Activated T-cell treated with anti-CD3 and anti-CD28 coated beads, Interleukin-2, amount 50 U/mL, for 4 hours (primary cell): Measurements from ENCODE around the gene SAMMSON. TPM values are rescaled to one million over a fixed set of nuclear protein-coding genes. Genes with fewer than 3 reads are reported as not detected.

Experiments used
- ATAC-seq, 2 donors: fragments of 200-7000 bp; cut with Tn5 transposase; one replicate each; pipeline ENCODE4 v1.10.0; 2021
- DNase-seq: peaks from one replicate; pipeline ENCODE4 v3.0.0-alpha.2; 2020
- H3K27me3 Mint-ChIP-seq: one replicate; pipeline ENCODE4 v1.8.0; 2021; ENCODE audit warnings: low read depth, mixed read lengths
- H3K36me3 Mint-ChIP-seq: one replicate; pipeline ENCODE4 v1.8.0; 2022; ENCODE audit warnings: mixed read lengths; ENCODE audit not compliant: insufficient read depth
- H3K4me1 Mint-ChIP-seq: one replicate; pipeline ENCODE4 v1.8.0; 2021; ENCODE audit warnings: low read depth, mixed read lengths
- H3K4me3 Mint-ChIP-seq: one replicate; pipeline ENCODE4 v1.8.0; 2021; ENCODE audit warnings: mild to moderate bottlenecking, moderate library complexity, mixed read lengths
- H3K9me3 Mint-ChIP-seq: one replicate; pipeline ENCODE4 v1.8.0; 2021; ENCODE audit warnings: mixed read lengths
- total RNA-seq, 3 donors: library from RNA; stranded (reverse); gene quantifications; one replicate each; pipeline ENCODE4 v1.2.1, GENCODE V29; 2021

The SAMMSON gene
- not detected for total RNA-seq

- ATAC-seq (no peak), DNase-seq (no peak)
- no peaks in the 10 kb centered on the region for H3K27me3 Mint-ChIP-seq
- H3K4me1 Mint-ChIP-seq, result no peaks in the 10 kb centered on the region
- H3K36me3 Mint-ChIP-seq, result no peaks in the 10 kb centered on the region
- H3K9me3 Mint-ChIP-seq, result peaks cover 8% of the 10 kb centered on the region
- H3K4me3 Mint-ChIP-seq, result no peak within 1 kb of the TSS
Observed at GRCh38 chr3:69999140-70000027, at the start of gene SAMMSON. SAMMSON (plus strand) TSS chr3:69999733.

GRCh38 chr3:69951616-69952015 lies 47.9 kb upstream of the SAMMSON start:
- Mint-ChIP-seq H3K4me1 (no peaks in the 10 kb centered on the region), H3K36me3 (no peaks in the 10 kb centered on the region), H3K4me3 (no peak overlapping the region), H3K27me3 (peaks cover 2% of the 10 kb centered on the region), H3K9me3 (no peaks in the 10 kb centered on the region)
- ATAC-seq (no peak), DNase-seq (no peak)

- DNase-seq (no peak), ATAC-seq (no peak)
- no peaks in the 10 kb centered on the region for H3K36me3 Mint-ChIP-seq
- H3K9me3 Mint-ChIP-seq, result no peaks in the 10 kb centered on the region
- peaks cover 3% of the 10 kb centered on the region for H3K27me3 Mint-ChIP-seq
- no peaks in the 10 kb centered on the region for H3K4me1 Mint-ChIP-seq
- H3K4me3 Mint-ChIP-seq, result no peak overlapping the region
Observed at GRCh38 chr3:69959581-69959980, 40.0 kb upstream of the SAMMSON start.

GRCh38 chr3:69961706-69962439 lies 37.7 kb upstream of the SAMMSON start:
- DNase-seq, result no peak
- Mint-ChIP-seq H3K36me3 (no peaks in the 10 kb centered on the region), H3K9me3 (no peaks in the 10 kb centered on the region), H3K4me1 (no peaks in the 10 kb centered on the region), H3K4me3 (no peak overlapping the region), H3K27me3 (peaks cover 3% of the 10 kb centered on the region)
- no peak for ATAC-seq

- no peak overlapping the region for H3K4me3 Mint-ChIP-seq
- no peak for ATAC-seq
Observed at GRCh38 chr3:69963643-69964042, 35.9 kb upstream of the SAMMSON start.

GRCh38 chr3:69967156-69967555 lies 32.4 kb upstream of the SAMMSON start:
- no peaks in the 10 kb centered on the region for H3K9me3 Mint-ChIP-seq
- ATAC-seq (no peak), DNase-seq (no peak)
- H3K36me3 Mint-ChIP-seq, result no peaks in the 10 kb centered on the region
- no peaks in the 10 kb centered on the region for H3K27me3 Mint-ChIP-seq
- no peak overlapping the region for H3K4me3 Mint-ChIP-seq
- H3K4me1 Mint-ChIP-seq, result no peaks in the 10 kb centered on the region

More at GRCh38 chr3:69963643-69964042, 35.9 kb upstream of the SAMMSON start:
- Mint-ChIP-seq H3K36me3 (no peaks in the 10 kb centered on the region), H3K27me3 (no peaks in the 10 kb centered on the region), H3K9me3 (no peaks in the 10 kb centered on the region), H3K4me1 (no peaks in the 10 kb centered on the region)
- DNase-seq, result no peak

- Mint-ChIP-seq H3K27me3 (no peaks in the 10 kb centered on the region), H3K9me3 (peaks cover 7% of the 10 kb centered on the region), H3K4me3 (no peak overlapping the region), H3K4me1 (no peaks in the 10 kb centered on the region), H3K36me3 (no peaks in the 10 kb centered on the region)
- DNase-seq (no peak), ATAC-seq (no peak)
Observed at GRCh38 chr3:69970827-69971226, 28.7 kb upstream of the SAMMSON start.

GRCh38 chr3:69972672-69973071 lies 26.9 kb upstream of the SAMMSON start:
- Mint-ChIP-seq H3K36me3 (no peaks in the 10 kb centered on the region), H3K27me3 (no peaks in the 10 kb centered on the region), H3K4me1 (no peaks in the 10 kb centered on the region), H3K4me3 (no peak overlapping the region), H3K9me3 (peaks cover 8% of the 10 kb centered on the region)
- ATAC-seq (no peak), DNase-seq (no peak)

- Mint-ChIP-seq H3K36me3 (no peaks in the 10 kb centered on the region), H3K4me3 (no peak overlapping the region), H3K9me3 (peaks cover 24% of the 10 kb centered on the region), H3K27me3 (no peaks in the 10 kb centered on the region), H3K4me1 (no peaks in the 10 kb centered on the region)
- ATAC-seq, result no peak
- no peak for DNase-seq
Observed at GRCh38 chr3:69976021-69976420, 23.5 kb upstream of the SAMMSON start.

- peaks cover 7% of the 10 kb centered on the region for H3K9me3 Mint-ChIP-seq
- H3K4me1 Mint-ChIP-seq, result no peaks in the 10 kb centered on the region
- DNase-seq (no peak), ATAC-seq (peak; percentile 59 to 67)
- no peaks in the 10 kb centered on the region for H3K27me3 Mint-ChIP-seq
- no peaks in the 10 kb centered on the region for H3K36me3 Mint-ChIP-seq
- no peak overlapping the region for H3K4me3 Mint-ChIP-seq
Observed at GRCh38 chr3:69983546-69984265, 15.8 kb upstream of the SAMMSON start.

GRCh38 chr3:69985266-69985665 lies 14.3 kb upstream of the SAMMSON start:
- Mint-ChIP-seq H3K27me3 (no peaks in the 10 kb centered on the region), H3K36me3 (no peaks in the 10 kb centered on the region), H3K4me3 (no peak overlapping the region), H3K9me3 (no peaks in the 10 kb centered on the region), H3K4me1 (no peaks in the 10 kb centered on the region)
- DNase-seq (no peak), ATAC-seq (no peak)

- ATAC-seq (no peak), DNase-seq (no peak)
- no peaks in the 10 kb centered on the region for H3K9me3 Mint-ChIP-seq
- H3K27me3 Mint-ChIP-seq, result no peaks in the 10 kb centered on the region
- H3K36me3 Mint-ChIP-seq, result no peaks in the 10 kb centered on the region
- H3K4me3 Mint-ChIP-seq, result no peak overlapping the region
- H3K4me1 Mint-ChIP-seq, result no peaks in the 10 kb centered on the region
Observed at GRCh38 chr3:69986419-69986818, 13.1 kb upstream of the SAMMSON start.

GRCh38 chr3:69987833-69988232 lies 11.7 kb upstream of the SAMMSON start:
- Mint-ChIP-seq H3K4me3 (no peak overlapping the region), H3K27me3 (no peaks in the 10 kb centered on the region), H3K36me3 (no peaks in the 10 kb centered on the region), H3K9me3 (no peaks in the 10 kb centered on the region), H3K4me1 (no peaks in the 10 kb centered on the region)
- no peak for DNase-seq
- ATAC-seq, result no peak

GRCh38 chr3:69993757-69994156 lies 5.8 kb upstream of the SAMMSON start:
- DNase-seq, result no peak
- Mint-ChIP-seq H3K9me3 (no peaks in the 10 kb centered on the region), H3K4me3 (no peak overlapping the region), H3K27me3 (no peaks in the 10 kb centered on the region), H3K36me3 (no peaks in the 10 kb centered on the region), H3K4me1 (no peaks in the 10 kb centered on the region)
- no peak for ATAC-seq
